Stimulated activated CD8-positive, alpha-beta memory T cell treated with anti-CD3 and anti-CD28 coated beads, Interleukin-15, amount 100 ng/mL, for 48 hours (primary cell): ENCODE results near the gene PSG11.
"Not testable (repeated sequence)": the region's sequence is repeated elsewhere in the genome, so short reads cannot be mapped to it uniquely, and the experiment has no call there.

Experiments used
- DNase-seq, 2 donors: peaks; one replicate each; pipeline ENCODE4 v3.0.0-alpha.2; 2020; ENCODE audit warnings: low read depth in 2 of 2

The PSG11 gene

GRCh38 chr19:43026369-43026768, at the start of gene PSG11:
Gene PSG11 (minus strand): TSS chr19:43026469. CDS start chr19:43026372, 97 bp downstream.
- not testable (repeated sequence) for DNase-seq

- DNase-seq: not testable (repeated sequence)
These were observed 36.1 kb upstream of the PSG11 start for GRCh38 chr19:43062418-43062817.

GRCh38 chr19:43061326-43061725, 35.1 kb upstream of the PSG11 start:
- not testable (repeated sequence) for DNase-seq

GRCh38 chr19:43060254-43060653, 34.0 kb upstream of the PSG11 start:
- DNase-seq: not testable (repeated sequence)

- not testable (repeated sequence) for DNase-seq
These were observed 33.2 kb upstream of the PSG11 start for GRCh38 chr19:43059482-43059881.

- DNase-seq: not testable (repeated sequence)
These were observed 32.2 kb upstream of the PSG11 start for GRCh38 chr19:43058440-43058839.

GRCh38 chr19:43047966-43048365, 21.7 kb upstream of the PSG11 start:
- not testable (repeated sequence) for DNase-seq

GRCh38 chr19:43046578-43046977, 20.3 kb upstream of the PSG11 start:
- DNase-seq: not testable (repeated sequence)

- not testable (repeated sequence) for DNase-seq
These were observed 17.4 kb upstream of the PSG11 start for GRCh38 chr19:43043492-43044180.

GRCh38 chr19:43031645-43032044, 5.4 kb upstream of the PSG11 start:
- not testable (repeated sequence) for DNase-seq

GRCh38 chr19:43028866-43029265, 2.6 kb upstream of the PSG11 start:
- no peak for DNase-seq

- not testable (repeated sequence) for DNase-seq
These were observed 1.7 kb upstream of the PSG11 start for GRCh38 chr19:43027985-43028384.

- not testable (repeated sequence) for DNase-seq
These were observed 792 bp upstream of the PSG11 start for GRCh38 chr19:43027061-43027460.

GRCh38 chr19:43022098-43022497, 4.2 kb downstream of the PSG11 start:
- not testable (repeated sequence) for DNase-seq

GRCh38 chr19:43021629-43022028, 4.6 kb downstream of the PSG11 start:
- not testable (repeated sequence) for DNase-seq

GRCh38 chr19:43019588-43019987, 6.7 kb downstream of the PSG11 start:
- DNase-seq: not testable (repeated sequence)

- DNase-seq: not testable (repeated sequence)
These were observed 20.4 kb downstream of the PSG11 start for GRCh38 chr19:43005841-43006240.

- DNase-seq: not testable (repeated sequence)
These were observed 21.4 kb downstream of the PSG11 start for GRCh38 chr19:43004846-43005245.

- DNase-seq: not testable (repeated sequence)
These were observed 22.6 kb downstream of the PSG11 start for GRCh38 chr19:43003634-43004033.

GRCh38 chr19:43002948-43003347, 23.3 kb downstream of the PSG11 start:
- not testable (repeated sequence) for DNase-seq

GRCh38 chr19:42996161-42996560, 30.1 kb downstream of the PSG11 start:
- DNase-seq: not testable (repeated sequence)

GRCh38 chr19:42992029-42992604, 34.2 kb downstream of the PSG11 start:
- not testable (repeated sequence) for DNase-seq

- no peak for DNase-seq
These were observed 36.4 kb downstream of the PSG11 start for GRCh38 chr19:42989851-42990250.
